HG02571 (cell line): Measurements from ENCODE around the gene BLZF1.
"Not testable (repeated sequence)": the region's sequence is repeated elsewhere in the genome, so short reads cannot be mapped to it uniquely, and the experiment has no call there.

ENCODE experiments used
- ATAC-seq: cut with Tn5 transposase; IDR thresholded peaks from one replicate; pipeline ENCODE4 v1.9.1; 2021; ENCODE audit warnings: mild to moderate bottlenecking, moderate library complexity; ENCODE audit not compliant: unreplicated experiment

Gene BLZF1

DNA sequence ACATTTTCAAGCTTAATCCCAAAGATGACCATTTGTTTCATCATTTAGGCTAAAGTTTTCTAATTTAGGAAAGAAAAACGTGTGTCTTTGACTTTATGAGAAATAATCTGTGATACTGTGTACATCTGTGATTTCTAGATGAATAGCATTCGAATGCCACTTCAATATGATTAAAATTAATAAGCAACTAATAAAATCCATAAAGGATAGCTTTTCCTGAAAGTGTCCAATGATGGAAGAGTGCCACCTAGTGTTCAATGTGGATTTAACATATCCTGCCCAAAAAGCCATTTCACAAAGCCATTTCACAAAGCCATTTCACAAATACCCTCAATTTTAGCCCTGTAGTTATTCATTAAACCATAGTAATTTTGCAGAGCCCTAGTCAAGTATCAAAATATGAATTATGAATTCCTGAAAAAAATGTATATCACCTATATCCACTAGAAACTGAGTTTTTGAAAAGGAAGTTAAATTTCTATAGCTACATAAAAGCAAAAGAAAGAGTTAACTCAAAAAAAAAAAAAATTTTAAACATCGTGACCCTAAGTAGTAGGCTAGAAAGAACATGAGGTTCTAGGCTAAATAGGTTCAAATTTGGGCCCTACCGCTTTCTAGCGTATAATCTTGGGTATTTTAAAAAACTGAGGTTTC is 19.5 kb upstream of the BLZF1 start:
- ATAC-seq, result no peak

- ATAC-seq, result no peak
These were observed 7.6 kb upstream of the BLZF1 start for GRCh38 chr1:169360415-169360814.

- ATAC-seq, result no peak
These were observed 6.7 kb upstream of the BLZF1 start for GRCh38 chr1:169361281-169361680.

- no peak for ATAC-seq
These were observed 4.8 kb upstream of the BLZF1 start for GRCh38 chr1:169363046-169363730.

GRCh38 chr1:169364948-169365347 is 3.0 kb upstream of the BLZF1 start:
- ATAC-seq, result no peak

DNA sequence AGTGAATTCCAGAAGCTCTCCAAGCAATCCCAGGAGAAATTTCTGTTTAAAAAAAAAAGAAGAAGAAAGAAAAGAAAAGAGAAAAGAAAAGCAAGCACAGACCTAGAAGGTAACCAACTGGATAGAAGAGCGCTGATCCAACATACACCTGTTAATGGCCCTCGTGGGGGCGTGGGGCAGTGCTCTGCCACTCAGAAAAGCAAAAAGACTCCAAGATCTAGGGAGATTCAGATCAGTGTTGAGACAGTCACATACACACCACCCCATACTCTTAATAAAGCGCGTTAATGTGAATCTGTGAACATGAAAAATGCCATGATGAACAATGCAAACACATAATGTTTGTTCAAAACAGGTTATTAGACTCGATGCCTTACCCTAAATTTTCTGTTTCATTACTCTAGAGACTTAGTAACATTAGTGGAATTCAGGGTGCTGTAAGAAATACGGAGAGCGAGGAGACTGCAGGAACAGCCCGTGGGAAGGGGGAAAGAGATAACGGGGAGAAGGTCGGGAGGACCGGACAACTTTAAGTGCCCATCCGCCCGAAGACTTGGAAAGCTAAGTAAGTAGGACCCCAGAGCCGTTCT is 804 bp upstream of the BLZF1 start:
- no peak for ATAC-seq

DNA sequence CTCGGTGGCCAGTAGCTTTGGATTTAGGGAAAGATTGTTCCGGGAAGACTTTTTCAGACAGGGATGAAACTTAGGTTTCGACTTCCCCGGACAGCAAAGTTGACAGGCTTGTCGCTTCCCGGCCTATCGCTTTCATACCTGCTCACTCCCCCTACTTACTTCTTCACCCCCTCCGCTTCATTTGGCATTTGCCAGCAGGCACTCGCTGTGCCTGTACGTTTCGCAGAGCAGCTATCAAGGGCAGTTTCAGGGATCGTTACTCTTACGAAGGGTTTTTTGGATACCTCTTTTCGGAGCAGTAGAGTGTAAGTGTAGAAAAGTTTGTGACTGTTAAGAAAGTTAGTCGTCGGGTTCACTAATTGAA is 393 bp downstream of the BLZF1 start:
- no peak for ATAC-seq

DNA sequence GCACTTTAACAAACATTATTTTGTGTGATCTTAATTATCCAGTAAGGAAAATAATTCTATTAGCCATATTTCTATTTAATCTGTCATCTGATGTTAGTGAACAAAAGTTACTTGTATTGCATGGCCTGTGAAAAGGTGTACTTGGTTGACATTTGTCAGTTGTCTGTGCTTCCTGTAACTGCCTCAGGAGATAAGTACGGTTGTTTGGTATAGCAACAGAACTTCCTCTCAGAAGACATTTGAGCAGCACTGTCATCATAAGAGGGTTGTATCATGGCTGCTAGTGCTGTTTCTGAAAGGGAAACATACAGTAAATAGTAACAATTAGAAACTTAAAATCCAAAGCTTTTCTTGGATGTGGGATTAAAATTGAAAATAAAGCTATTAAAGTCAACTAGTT is 3.4 kb downstream of the BLZF1 start:
- no peak for ATAC-seq

GRCh38 chr1:169381162-169381561 is 13.2 kb downstream of the BLZF1 start:
- ATAC-seq, result no peak

DNA sequence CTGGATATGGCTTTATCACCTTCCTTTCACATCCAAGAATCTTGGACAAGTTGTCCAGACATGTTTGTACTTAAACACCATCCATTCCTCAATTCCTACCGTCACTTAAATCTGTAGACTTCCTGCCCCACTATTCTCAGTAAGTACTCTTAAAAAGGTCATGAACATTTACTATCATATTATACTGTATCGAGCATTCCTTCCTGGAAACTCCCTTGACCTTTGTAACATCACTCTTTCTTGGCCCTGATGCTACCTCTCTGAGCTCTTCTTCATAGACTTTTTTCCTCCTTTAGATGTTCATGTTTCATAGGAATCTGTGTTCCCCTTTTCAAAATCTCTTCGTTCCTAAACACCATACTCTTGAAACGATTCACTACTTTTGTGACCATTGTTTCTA is 15.5 kb downstream of the BLZF1 start:
- no peak for ATAC-seq

- ATAC-seq, result no peak
These were observed 19.4 kb downstream of the BLZF1 start for GRCh38 chr1:169387399-169387798.

DNA sequence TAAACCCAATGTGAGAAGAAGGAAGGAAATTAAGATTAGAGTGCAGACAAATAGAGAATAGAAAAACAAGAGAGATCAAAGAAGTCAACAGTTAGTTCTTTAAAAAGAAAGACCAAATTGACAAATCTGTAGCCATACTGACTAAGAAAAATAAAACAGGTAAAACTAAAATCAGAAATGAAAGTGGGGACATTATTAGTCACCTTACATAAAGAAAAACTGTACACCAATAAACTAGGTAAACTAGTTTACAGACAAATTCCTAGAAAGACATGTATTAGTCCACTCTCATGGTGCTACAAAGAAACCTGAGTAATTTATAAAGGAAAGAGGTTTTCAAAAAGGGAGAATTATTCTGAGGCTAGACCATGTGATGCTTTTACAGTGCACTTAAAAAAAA is 22.3 kb downstream of the BLZF1 start:
- peak; percentile 70 for ATAC-seq

- ATAC-seq, result no peak
These were observed 24.4 kb downstream of the BLZF1 start for GRCh38 chr1:169392406-169392805.

- ATAC-seq, result no peak
These were observed 28.0 kb downstream of the BLZF1 start for GRCh38 chr1:169395955-169396354.

DNA sequence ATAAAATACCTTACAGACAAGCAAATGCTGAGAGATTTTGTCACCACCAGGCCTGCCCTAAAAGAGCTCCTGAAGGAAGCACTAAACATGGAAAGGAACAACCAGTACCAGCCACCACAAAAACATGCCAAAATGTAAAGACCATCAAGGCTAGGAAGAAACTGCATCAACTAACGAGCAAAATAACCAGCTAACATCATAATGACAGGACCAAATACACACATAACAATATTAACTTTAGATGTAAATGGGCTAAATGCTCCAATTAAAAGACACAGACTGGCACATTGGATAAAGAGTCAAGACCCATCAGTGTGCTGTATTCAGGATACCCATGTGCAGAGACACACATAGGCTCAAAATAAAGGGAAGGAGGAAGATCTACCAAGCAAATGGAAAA is 34.6 kb downstream of the BLZF1 start:
- not testable (repeated sequence) for ATAC-seq

GRCh38 chr1:169408340-169408739 is 40.3 kb downstream of the BLZF1 start:
- ATAC-seq, result not testable (repeated sequence)

DNA sequence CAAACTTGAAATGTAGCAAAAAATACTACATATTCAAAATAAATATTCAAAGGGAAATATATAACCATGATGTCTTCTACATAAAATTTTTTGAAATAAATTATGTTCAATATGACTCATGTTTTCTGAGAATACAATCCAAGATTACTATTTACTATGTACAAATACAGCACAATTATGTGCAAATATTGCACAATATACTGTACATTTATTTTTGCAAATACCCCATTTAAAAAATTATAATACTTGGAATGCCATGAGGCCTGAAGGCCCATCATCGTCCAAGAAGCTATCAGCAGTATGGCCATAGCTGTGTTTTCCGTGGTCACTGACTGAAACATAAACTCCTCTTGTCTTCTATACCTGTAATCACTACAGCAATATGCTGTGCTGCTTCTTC is 47.0 kb downstream of the BLZF1 start:
- no peak for ATAC-seq

DNA sequence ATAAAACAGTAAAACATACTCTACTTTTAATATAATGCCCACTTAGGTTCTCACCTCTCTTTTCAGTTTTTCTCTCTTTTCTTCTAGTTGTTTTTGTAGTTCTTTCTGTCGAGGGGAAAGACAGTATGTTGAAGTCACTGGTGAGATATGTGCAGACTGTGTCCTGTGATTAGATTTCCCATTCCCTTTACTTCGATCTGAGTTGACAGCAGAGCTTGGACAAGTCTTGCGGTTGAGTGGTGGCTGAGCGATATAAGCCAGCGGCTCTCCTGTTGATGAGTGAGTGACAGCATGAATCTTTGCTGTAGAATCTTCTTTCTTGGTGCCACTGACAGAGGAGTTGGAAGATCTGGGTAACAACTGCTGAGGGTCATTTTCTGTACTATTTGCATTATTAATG is 53.3 kb downstream of the BLZF1 start:
- ATAC-seq, result no peak

- ATAC-seq, result no peak
These were observed 58.2 kb downstream of the BLZF1 start for GRCh38 chr1:169426174-169426705.

GRCh38 chr1:169427081-169427641 is 59.2 kb downstream of the BLZF1 start, which contains the start of gene CCDC181:
Gene CCDC181 (minus strand): TSS chr1:169427474. CDS start chr1:169424927, 2,547 bp downstream.
- ATAC-seq, result no peak
